NCI-H748 (cell line): Measurements from ENCODE around the gene PRKCH.
A peak's percentile ranks its signal among the peaks of the same experiment; 100 is the strongest.

Source experiments
- DNase-seq: peaks from one replicate; lab custom pipeline; 2025; ENCODE audit not compliant: unreplicated experiment; lab: John Stamatoyannopoulos, UW

The PRKCH gene

GRCh38 chr14:61321385-61322010, at the start of gene PRKCH:
TSS of gene PRKCH (plus strand) at chr14:61321579. CDS start at chr14:61322102, 523 bp downstream.
- peak; percentile 83 for DNase-seq

DNA sequence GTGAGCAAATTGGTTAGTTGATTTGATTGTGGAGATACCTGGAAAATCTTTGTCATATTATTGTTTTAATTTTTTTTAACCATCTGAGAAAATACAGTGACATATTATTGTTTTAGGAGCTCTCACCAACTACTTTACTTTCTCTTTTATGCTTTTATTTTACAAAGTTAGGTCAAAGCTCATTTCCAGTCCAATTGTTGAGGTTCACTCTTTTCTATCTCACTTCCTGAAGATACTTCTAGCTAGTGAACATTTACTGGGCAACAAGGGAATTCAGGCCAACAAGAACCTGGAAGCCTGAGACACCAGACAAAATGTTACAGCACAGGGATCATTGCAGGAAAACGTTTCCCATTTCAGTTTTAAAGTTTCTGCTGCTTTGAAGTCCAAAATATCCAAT, 44.1 kb upstream of the PRKCH start:
- no peak for DNase-seq

- no peak for DNase-seq
Measured at GRCh38 chr14:61277784-61278183, 43.6 kb upstream of the PRKCH start.

GRCh38 chr14:61279082-61279481, 42.3 kb upstream of the PRKCH start:
- DNase-seq, result no peak

DNA sequence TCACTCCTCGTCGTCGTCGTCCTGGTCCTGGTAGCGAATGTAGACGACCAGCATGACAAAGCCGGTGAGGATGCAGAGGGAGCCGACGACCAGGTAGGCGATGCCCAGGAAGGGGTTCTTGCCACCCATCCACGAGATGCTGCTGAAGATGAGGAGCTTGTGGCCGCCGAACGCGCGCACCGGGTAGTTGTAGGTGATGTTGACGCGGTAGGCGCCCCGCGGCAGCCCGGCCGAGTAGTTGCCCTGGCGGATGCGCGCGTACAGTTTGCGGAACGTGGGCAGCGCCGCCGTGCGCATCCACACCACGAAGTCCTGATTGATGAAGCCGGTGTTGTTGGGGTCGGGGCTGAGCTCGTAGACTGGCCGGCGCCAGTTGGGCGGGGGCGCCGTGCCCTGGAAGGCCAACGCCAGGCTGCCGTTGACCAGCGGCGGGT, 41.3 kb upstream of the PRKCH start:
- peak; percentile 88 for DNase-seq

- DNase-seq, result peak; percentile 88
Measured at GRCh38 chr14:61280526-61281185, 40.7 kb upstream of the PRKCH start.

- DNase-seq, result peak; percentile 98
Measured at GRCh38 chr14:61281186-61281947, 40.0 kb upstream of the PRKCH start, which contains the start of gene TMEM30B. TSS of gene TMEM30B (minus strand) at chr14:61281338. CDS start at chr14:61281147, 191 bp downstream.

- no peak for DNase-seq
Measured at GRCh38 chr14:61281948-61282275, 39.5 kb upstream of the PRKCH start.

DNA sequence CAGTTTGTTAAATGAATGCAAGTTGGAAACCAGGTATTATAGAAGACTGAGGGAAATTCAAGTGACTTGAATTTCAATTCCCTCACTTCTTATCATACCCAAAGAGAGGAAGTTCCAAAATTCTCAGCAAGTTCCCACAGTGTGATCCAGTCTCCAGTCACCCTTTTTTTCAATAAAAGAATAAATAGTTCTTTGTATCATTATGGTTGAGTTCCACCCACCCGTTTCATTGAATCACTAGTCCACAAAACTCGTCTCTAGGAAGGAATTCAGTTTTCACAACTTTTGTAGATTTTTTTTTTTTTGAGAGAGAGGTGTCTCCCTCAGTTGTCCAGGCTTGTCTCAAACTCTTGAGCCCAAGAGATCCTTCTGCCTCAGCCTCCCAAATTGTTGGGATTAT, 38.6 kb upstream of the PRKCH start:
- no peak for DNase-seq

GRCh38 chr14:61284001-61284400, 37.4 kb upstream of the PRKCH start:
- DNase-seq, result peak; percentile 17

GRCh38 chr14:61285364-61285763, 36.0 kb upstream of the PRKCH start:
- no peak for DNase-seq

DNA sequence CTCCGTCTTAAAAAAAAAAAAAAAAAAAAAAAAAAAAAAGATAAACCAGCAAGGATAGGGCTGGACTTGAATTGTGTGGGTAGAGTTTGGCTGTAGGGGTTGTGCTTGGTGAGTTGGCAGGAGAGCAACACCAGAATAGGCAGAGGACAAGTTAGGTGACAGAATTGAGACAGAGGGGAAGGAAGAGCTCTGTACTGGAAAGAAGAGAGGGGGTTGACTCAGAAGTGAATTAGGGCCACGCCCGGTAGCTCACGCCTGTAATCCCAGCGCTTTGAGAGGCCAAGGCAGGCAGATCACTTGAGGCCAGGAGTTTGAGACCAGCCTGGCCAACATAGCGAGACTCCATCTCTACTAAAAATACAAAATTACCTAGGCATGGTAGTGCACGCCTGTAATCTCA, 34.2 kb upstream of the PRKCH start:
- DNase-seq, result no peak

DNA sequence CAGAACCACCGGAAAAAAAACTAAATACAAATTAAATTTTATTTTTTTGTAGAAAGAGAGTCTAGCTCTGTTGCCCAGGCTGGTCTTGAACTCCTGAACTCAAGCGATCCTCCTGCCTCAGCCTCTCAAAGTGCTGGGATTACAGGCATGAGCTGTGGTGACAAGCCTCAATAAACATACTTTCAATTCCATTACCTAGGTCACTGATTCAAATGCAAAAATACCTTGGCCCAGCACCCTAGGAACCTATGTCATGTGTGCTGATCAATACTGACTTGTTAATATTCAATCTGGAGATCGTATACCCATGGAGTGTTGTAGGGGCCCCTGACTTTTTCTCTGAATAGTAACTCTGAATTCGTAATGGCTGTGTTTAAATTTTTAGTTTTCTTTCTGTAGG, 33.2 kb upstream of the PRKCH start:
- DNase-seq, result no peak

- no peak for DNase-seq
Measured at GRCh38 chr14:61288720-61289119, 32.7 kb upstream of the PRKCH start.

GRCh38 chr14:61290701-61291100, 30.7 kb upstream of the PRKCH start:
- no peak for DNase-seq

GRCh38 chr14:61296151-61296550, 25.2 kb upstream of the PRKCH start:
- no peak for DNase-seq

GRCh38 chr14:61296719-61297502, 24.5 kb upstream of the PRKCH start:
- peak; percentile 57 for DNase-seq

DNA sequence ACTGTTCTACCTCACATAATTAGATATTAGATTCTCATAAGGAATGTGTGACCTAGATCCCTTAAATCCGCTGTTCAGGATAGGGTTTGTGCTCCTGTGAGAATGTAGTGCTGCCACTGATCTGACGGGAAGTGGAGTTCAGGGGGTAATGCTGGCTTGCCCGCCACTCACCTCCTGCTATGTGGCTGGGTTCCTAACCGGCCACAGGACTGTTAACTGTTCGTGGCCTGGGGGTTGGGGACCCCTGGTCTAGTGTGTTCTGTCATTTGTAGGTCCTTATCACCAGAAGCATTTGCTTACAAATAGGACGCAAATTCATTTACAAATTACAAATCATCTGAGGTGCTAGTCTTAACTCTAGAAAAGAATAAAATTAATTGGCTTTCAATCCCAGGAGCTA, 23.8 kb upstream of the PRKCH start:
- no peak for DNase-seq

DNA sequence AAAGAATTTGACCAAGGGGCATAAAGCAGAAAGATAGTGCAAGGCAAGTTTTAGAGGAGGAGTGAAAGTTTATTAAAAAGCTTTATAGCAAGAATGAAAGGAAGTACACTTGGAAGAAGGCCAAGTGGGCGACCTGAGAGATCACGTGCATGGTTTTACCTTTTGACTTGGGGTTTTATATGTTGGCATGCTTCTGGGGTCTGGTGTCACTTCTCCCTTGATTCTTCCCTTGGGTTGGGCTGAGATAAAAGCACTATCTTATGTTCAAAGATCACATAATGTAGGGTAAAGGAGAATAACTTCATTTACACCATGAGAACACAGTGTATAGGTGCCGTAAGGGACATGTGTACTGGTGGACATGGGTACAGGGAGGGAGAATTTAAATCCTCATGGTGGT, 22.6 kb upstream of the PRKCH start:
- no peak for DNase-seq

- no peak for DNase-seq
Measured at GRCh38 chr14:61300209-61300608, 21.2 kb upstream of the PRKCH start.

DNA sequence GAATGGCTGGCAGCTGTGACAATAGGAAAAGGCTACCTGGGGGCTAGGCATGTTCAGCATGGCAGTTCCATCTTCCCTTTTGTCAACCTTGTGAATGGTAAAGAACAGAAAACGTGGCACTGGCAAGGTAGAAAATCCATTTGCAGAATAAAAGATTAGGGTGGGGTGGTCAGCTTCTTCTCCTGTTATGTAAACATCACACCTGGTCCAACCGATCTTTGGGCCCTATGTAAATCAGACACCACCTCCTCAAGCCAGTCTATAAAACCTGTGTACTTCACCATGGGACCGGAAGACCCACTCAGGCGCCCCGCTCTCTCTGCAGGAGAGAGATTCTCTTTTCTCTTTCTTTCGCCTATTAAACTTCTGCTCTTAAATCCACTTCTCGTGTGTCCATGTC, 20.6 kb upstream of the PRKCH start:
- DNase-seq, result peak; percentile 16
